HG03520 (cell line): ENCODE data around the gene FAM20C.

Experiments used
- ATAC-seq: cut with Tn5 transposase; IDR thresholded peaks from one replicate; pipeline ENCODE4 v1.9.1; 2021; ENCODE audit warnings: mild to moderate bottlenecking, moderate library complexity; ENCODE audit not compliant: unreplicated experiment

FAM20C gene

GRCh38 chr7:266851-267840 is 74.8 kb downstream of the FAM20C start:
- no peak for ATAC-seq

- no peak for ATAC-seq
Observed at GRCh38 chr7:268991-269390, 76.6 kb downstream of the FAM20C start.

- ATAC-seq, result no peak
Observed at GRCh38 chr7:269721-270120, 77.3 kb downstream of the FAM20C start.

- no peak for ATAC-seq
Observed at GRCh38 chr7:270351-270983, 78.1 kb downstream of the FAM20C start.

GRCh38 chr7:271266-272107 is 79.1 kb downstream of the FAM20C start:
- no peak for ATAC-seq

- no peak for ATAC-seq
Observed at GRCh38 chr7:272108-272615, 79.8 kb downstream of the FAM20C start.

GRCh38 chr7:272631-273030 is 80.3 kb downstream of the FAM20C start:
- ATAC-seq, result no peak

- no peak for ATAC-seq
Observed at GRCh38 chr7:273327-273726, 81.0 kb downstream of the FAM20C start.

- ATAC-seq, result no peak
Observed at GRCh38 chr7:274266-274665, 81.9 kb downstream of the FAM20C start.

- no peak for ATAC-seq
Observed at GRCh38 chr7:276230-276835, 84.0 kb downstream of the FAM20C start.

- no peak for ATAC-seq
Observed at GRCh38 chr7:277228-277627, 84.9 kb downstream of the FAM20C start.

- no peak for ATAC-seq
Observed at GRCh38 chr7:278081-278480, 85.7 kb downstream of the FAM20C start.

GRCh38 chr7:279821-280220 is 87.5 kb downstream of the FAM20C start:
- no peak for ATAC-seq

GRCh38 chr7:280461-280860 is 88.1 kb downstream of the FAM20C start:
- ATAC-seq, result no peak

- ATAC-seq, result no peak
Observed at GRCh38 chr7:281637-282036, 89.3 kb downstream of the FAM20C start.

- no peak for ATAC-seq
Observed at GRCh38 chr7:282621-283020, 90.2 kb downstream of the FAM20C start.

GRCh38 chr7:284762-285722 is 92.7 kb downstream of the FAM20C start:
- no peak for ATAC-seq

- ATAC-seq, result no peak
Observed at GRCh38 chr7:285731-286130, 93.4 kb downstream of the FAM20C start.

- no peak for ATAC-seq
Observed at GRCh38 chr7:286266-286665, 93.9 kb downstream of the FAM20C start.
